Measurements from ENCODE around the gene CCIN. TPM values are rescaled to one million over a fixed set of nuclear protein-coding genes. Genes with fewer than 3 reads are reported as not detected.

CCIN gene
- total and polyA plus RNA-seq, 2 of the 13 experiments (the other 11 are each of a cell fraction or from before 2014, with no cell fraction given): not detected

DNA sequence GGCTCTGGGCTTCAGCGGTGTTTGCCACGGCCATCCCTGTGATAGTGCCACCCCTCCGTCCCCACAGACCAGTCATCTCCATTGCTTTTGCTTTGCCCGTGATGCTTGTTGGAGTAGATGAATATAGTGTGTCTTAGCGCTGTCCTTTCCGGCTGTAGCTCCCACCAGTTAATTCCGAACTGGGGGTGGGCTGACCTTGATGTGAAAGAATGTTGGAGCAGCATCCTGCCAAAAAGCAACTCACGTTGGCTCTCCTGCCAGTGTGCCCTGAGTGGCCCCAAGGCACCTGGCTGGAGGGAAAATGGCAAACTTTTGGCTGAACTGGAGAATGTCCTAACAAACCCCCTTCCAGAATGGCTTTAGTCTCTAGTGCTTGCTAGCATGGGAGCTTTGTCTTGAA lies 41.5 kb downstream of the CCIN start (continued):
- TF ChIP-seq FIP1L1 (IDR thresholded peaks at IDR 0.05; ENCODE audit: borderline replicate concordance, insufficient read depth, low read depth, low read length): no peak

DNA sequence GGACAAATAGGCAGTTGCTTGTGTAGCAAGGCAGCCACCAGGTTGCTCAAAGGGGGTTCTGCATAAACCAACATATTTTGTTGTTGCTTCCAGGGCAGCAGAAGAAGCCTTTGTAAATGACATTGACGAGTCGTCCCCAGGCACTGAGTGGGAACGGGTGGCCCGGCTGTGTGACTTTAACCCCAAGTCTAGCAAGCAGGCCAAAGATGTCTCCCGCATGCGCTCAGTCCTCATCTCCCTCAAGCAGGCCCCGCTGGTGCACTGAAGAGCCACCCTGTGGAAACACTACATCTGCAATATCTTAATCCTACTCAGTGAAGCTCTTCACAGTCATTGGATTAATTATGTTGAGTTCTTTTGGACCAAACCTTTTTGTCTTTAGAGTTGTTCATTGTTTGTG lies 42.3 kb downstream of the CCIN start:
- no peak overlapping the region for H2AFZ ChIP-seq (ENCODE audit: low read length)
- ATAC-seq: no peak
- H3K4me3 ChIP-seq (replicated peaks in 1 of 3; ENCODE audit: insufficient read depth in 1 of 3, low read depth in 2 of 3, low read length in 3 of 3): no peak overlapping the region
- H3K27ac ChIP-seq (ENCODE audit: extremely low read length, insufficient read depth, low read length): no peak overlapping the region
- WGBS (ENCODE audit: low lambda C conversion rate): 94% methylated on average over 7 of the region's 7 CpGs
- peaks cover 30% of the 10 kb centered on the region for H3K4me1 ChIP-seq (ENCODE audit: insufficient read depth, low read length)
- peaks cover 23 to 83% of the 10 kb centered on the region in 2 experiments for H3K36me3 ChIP-seq (replicated peaks in 1 of 2; ENCODE audit: control insufficient read depth in 1 of 2, insufficient read depth in 2 of 2, low read length in 2 of 2)
- no peak overlapping the region for H3K9ac ChIP-seq (ENCODE audit: insufficient read depth, low read depth, low read length)
- H3K9me3 ChIP-seq (ENCODE audit: low read length): no peaks in the 10 kb centered on the region
- TF ChIP-seq ZFP41 (CRISPR knock-in tag; IDR thresholded peaks at IDR 0.05; ENCODE audit: borderline replicate concordance) (no peak), FOXK2 (IDR thresholded peaks at IDR 0.05) (no peak), KMT2B (CRISPR knock-in tag; IDR thresholded peaks at IDR 0.05) (no peak), DNMT3B (CRISPR knock-in tag; conservative IDR thresholded peaks at IDR 0.05) (no peak), IKZF4 (CRISPR knock-in tag; IDR thresholded peaks at IDR 0.05; ENCODE audit: borderline replicate concordance, low read depth, not compliant biosample characterization) (no peak), ZNF850 (CRISPR knock-in tag; conservative IDR thresholded peaks at IDR 0.05) (no peak), GPBP1L1 (CRISPR knock-in tag; IDR thresholded peaks at IDR 0.05) (no peak), SP1 (IDR thresholded peaks at IDR 0.05) (no peak), SP1 (CRISPR knock-in tag; IDR thresholded peaks at IDR 0.05) (no peak), NFE2L2 (IDR thresholded peaks at IDR 0.05; ENCODE audit: low read length) (no peak), MXD4 (CRISPR knock-in tag; IDR thresholded peaks at IDR 0.05) (no peak), NFYB (CRISPR knock-in tag; IDR thresholded peaks at IDR 0.05) (no peak), ZNF431 (CRISPR knock-in tag; IDR thresholded peaks at IDR 0.05; ENCODE audit: borderline replicate concordance, low read depth) (no peak)
- TF ChIP-seq, protein P1, sequence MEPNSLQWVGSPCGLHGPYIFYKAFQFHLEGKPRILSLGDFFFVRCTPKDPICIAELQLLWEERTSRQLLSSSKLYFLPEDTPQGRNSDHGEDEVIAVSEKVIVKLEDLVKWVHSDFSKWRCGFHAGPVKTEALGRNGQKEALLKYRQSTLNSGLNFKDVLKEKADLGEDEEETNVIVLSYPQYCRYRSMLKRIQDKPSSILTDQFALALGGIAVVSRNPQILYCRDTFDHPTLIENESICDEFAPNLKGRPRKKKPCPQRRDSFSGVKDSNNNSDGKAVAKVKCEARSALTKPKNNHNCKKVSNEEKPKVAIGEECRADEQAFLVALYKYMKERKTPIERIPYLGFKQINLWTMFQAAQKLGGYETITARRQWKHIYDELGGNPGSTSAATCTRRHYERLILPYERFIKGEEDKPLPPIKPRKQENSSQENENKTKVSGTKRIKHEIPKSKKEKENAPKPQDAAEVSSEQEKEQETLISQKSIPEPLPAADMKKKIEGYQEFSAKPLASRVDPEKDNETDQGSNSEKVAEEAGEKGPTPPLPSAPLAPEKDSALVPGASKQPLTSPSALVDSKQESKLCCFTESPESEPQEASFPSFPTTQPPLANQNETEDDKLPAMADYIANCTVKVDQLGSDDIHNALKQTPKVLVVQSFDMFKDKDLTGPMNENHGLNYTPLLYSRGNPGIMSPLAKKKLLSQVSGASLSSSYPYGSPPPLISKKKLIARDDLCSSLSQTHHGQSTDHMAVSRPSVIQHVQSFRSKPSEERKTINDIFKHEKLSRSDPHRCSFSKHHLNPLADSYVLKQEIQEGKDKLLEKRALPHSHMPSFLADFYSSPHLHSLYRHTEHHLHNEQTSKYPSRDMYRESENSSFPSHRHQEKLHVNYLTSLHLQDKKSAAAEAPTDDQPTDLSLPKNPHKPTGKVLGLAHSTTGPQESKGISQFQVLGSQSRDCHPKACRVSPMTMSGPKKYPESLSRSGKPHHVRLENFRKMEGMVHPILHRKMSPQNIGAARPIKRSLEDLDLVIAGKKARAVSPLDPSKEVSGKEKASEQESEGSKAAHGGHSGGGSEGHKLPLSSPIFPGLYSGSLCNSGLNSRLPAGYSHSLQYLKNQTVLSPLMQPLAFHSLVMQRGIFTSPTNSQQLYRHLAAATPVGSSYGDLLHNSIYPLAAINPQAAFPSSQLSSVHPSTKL (CRISPR knock-in tag; IDR thresholded peaks at IDR 0.05): no peak
- no peak for DNase-seq (ENCODE audit: low spot score)
- intact Hi-C loops (cut with micrococcal nuclease; ENCODE audit: unreplicated experiment): no loop called here
- BruUV-seq (replicated peaks): no TSS peak
- H3K79me2 ChIP-seq (ENCODE audit: insufficient read depth, low read length): peaks cover 21% of the 10 kb centered on the region
- H3K4me2 ChIP-seq (ENCODE audit: low read depth, low read length): no peak overlapping the region
- in situ Hi-C loops (cut with HindIII; ENCODE audit: extremely low pct_ligation_motif_present, low pct_unique_long_range_greater_than_20kb): no loop called here
- CTCF ChIA-PET (ENCODE audit: low intra/inter-chr PET ratio, low total read pairs): no interaction called here
- peaks cover 9% of the 10 kb centered on the region; the same call in 1 of the 2 replicates for H4K20me1 ChIP-seq (ENCODE audit: insufficient read depth, low read length)
- POLR2A ChIA-PET: no interaction called here
- no peak for FAIRE-seq
- H3K27me3 ChIP-seq (ENCODE audit: control insufficient read depth in 1 of 2, insufficient read depth in 2 of 2, low read length in 2 of 2): no peaks in the 10 kb centered on the region

All from HepG2 (cell line).